SK-N-SH treated with all-trans-retinoic acid at 6 μM for 48 hours (cell line): Measurements from ENCODE around the gene UTP4.

Experiments used
- BACH2 ChIP-seq: fragments of 250-450 bp; sonication (Bioruptor Pico); IDR thresholded peaks from 2 replicates; pipeline ENCODE4 v1.9.0; 2021; ENCODE audit warnings: mild to moderate bottlenecking, borderline replicate concordance
- ESRRG ChIP-seq: fragments of 250-450 bp; sonication (Bioruptor Pico); IDR thresholded peaks from 2 replicates; pipeline ENCODE4 v1.6.1; 2021; ENCODE audit warnings: mild to moderate bottlenecking
- GLIS3 ChIP-seq: fragments of 250-450 bp; sonication (Bioruptor Pico); IDR thresholded peaks from 2 replicates; pipeline ENCODE4 v1.5.0; 2020; ENCODE audit warnings: mild to moderate bottlenecking, moderate library complexity
- PATZ1 ChIP-seq: fragments of 250-450 bp; sonication (Bioruptor Pico); IDR thresholded peaks from 2 replicates; pipeline ENCODE4 v1.8.0; 2020; ENCODE audit warnings: mild to moderate bottlenecking, moderate library complexity, borderline replicate concordance
- POU6F1 ChIP-seq: fragments of 250-450 bp; sonication (Bioruptor Pico); IDR thresholded peaks from 2 replicates; pipeline ENCODE4 v1.8.0; 2021; ENCODE audit warnings: low read depth, mild to moderate bottlenecking, moderate library complexity, borderline replicate concordance
- RARB ChIP-seq: fragments of 250-450 bp; sonication (Bioruptor Pico); IDR thresholded peaks from 2 replicates; pipeline ENCODE4 v1.8.0; 2021; ENCODE audit warnings: mild to moderate bottlenecking, moderate library complexity
- TOX ChIP-seq: fragments of 250-450 bp; sonication (Bioruptor Pico); IDR thresholded peaks from 2 replicates; pipeline ENCODE4 v1.8.0; 2021; ENCODE audit warnings: mild to moderate bottlenecking, moderate library complexity, borderline replicate concordance
- ZFP30 ChIP-seq: fragments of 450-650 bp; formaldehyde crosslinking; IDR thresholded peaks from 2 replicates; pipeline ENCODE4 v1.5.0; 2022; ENCODE audit warnings: mild to moderate bottlenecking, moderate library complexity
- ZNF8 ChIP-seq: fragments of 450-650 bp; formaldehyde crosslinking; IDR thresholded peaks from 2 replicates; pipeline ENCODE4 v1.5.0; 2020; ENCODE audit warnings: mild to moderate bottlenecking, moderate library complexity

GRCh38 chr16:69204172-69204571, 71.7 kb downstream of the UTP4 start:
- TF ChIP-seq POU6F1 (CRISPR knock-in tag) (no peak), ZNF8 (no peak), ZFP30 (no peak), BACH2 (no peak), ESRRG (CRISPR knock-in tag) (no peak), RARB (no peak), PATZ1 (CRISPR knock-in tag) (no peak), GLIS3 (no peak), TOX (CRISPR knock-in tag) (no peak)
